GM12801 (cell line): ENCODE results near the gene PDE11A.

Source experiments
- CTCF ChIP-seq: IDR thresholded peaks from one replicate; pipeline ENCODE4 v1.5.1; 2011; ENCODE audit warnings: control low read depth; ENCODE audit not compliant: insufficient read length; ENCODE audit errors: extremely low read depth

Gene PDE11A

GRCh38 chr2:177616731-177617130 is 455.8 kb downstream of the PDE11A start:
- TF ChIP-seq CTCF = no peak

- TF ChIP-seq CTCF = no peak
Observed at GRCh38 chr2:177616066-177616465, 456.5 kb downstream of the PDE11A start.

- no peak for TF ChIP-seq CTCF
Observed at GRCh38 chr2:177612659-177613058, 459.9 kb downstream of the PDE11A start.

- TF ChIP-seq CTCF = no peak
Observed at GRCh38 chr2:177611310-177611886, 461.2 kb downstream of the PDE11A start.

GRCh38 chr2:177610813-177611212 is 461.8 kb downstream of the PDE11A start:
- no peak for TF ChIP-seq CTCF

- no peak for TF ChIP-seq CTCF
Observed at GRCh38 chr2:177606636-177607035, 465.9 kb downstream of the PDE11A start.

GRCh38 chr2:177604271-177605065 is 468.1 kb downstream of the PDE11A start:
- TF ChIP-seq CTCF = no peak
